Right cardiac atrium (tissue), 5 donors: ENCODE measurements around the gene PDK1. TPM values are rescaled to one million over a fixed set of nuclear protein-coding genes. Genes with fewer than 3 reads are reported as not detected.
"Not testable (repeated sequence)": the region's sequence is repeated elsewhere in the genome, so short reads cannot be mapped to it uniquely, and the experiment has no call there.

Experiments
- ATAC-seq, 2 donors: fragments of 200-7000 bp; cut with Tn5 transposase; one replicate each; pipeline versions ENCODE4 v1.8.0 to v1.9.1; 2020; ENCODE audit warnings: moderate library complexity in 2 of 2, mild to moderate bottlenecking in 1 of 2
- DNase-seq, 3 donors: peaks; one replicate each; pipeline ENCODE4 v3.0.0-alpha.2; 2020
- H3K27ac ChIP-seq: one replicate; pipeline ENCODE4 v1.5.1; 2013; ENCODE audit warnings: mild to moderate bottlenecking, low read length, control low read depth, moderate library complexity
- H3K27me3 ChIP-seq: one replicate; pipeline ENCODE4 v1.6.1; 2013; ENCODE audit not compliant: control insufficient read depth, insufficient read depth
- H3K4me1 ChIP-seq: one replicate; pipeline ENCODE4 v1.6.1; 2013; ENCODE audit warnings: low read length; ENCODE audit not compliant: control insufficient read depth, insufficient read depth
- H3K4me3 ChIP-seq: one replicate; pipeline ENCODE4 v1.5.1; 2013; ENCODE audit warnings: low read length, control low read depth
- H3K9me3 ChIP-seq: one replicate; pipeline ENCODE4 v1.6.1; 2013; ENCODE audit warnings: low read length; ENCODE audit not compliant: control insufficient read depth
- WGBS: extraction: QIAGEN DNeasy Blood & Tissue Kit; methylation state at CpG from one replicate; pipeline ENCODE4 v1.1.7; 2013; 5-methylcytosine and 5-hydroxymethylcytosine counted together
- intact Hi-C, 4 donors: fragments of 100-400 bp; cut with DNase I; formaldehyde crosslinking; loops; one replicate each; pipeline versions ENCODE4 v1.11.0 to v1.14.0; 2022 to 2023
- polyA plus RNA-seq: library from polyadenylated mRNA; stranded (reverse); fragments of 200-250 nt; gene quantifications from one replicate; pipeline ENCODE4 v1.2.3, GENCODE V29; 2013
- total RNA-seq, 4 donors: library from RNA; stranded (reverse); fragmentation: NEBNext Ultra II Directional; extraction: Animal tissue kit (Norgen Biotek cat#: 25700); gene quantifications; one replicate each; pipeline ENCODE4 v1.2.1, GENCODE V29; 2021
- donor health status: healthy with polysubstance abuse.
- donor health status: DM: no; HTN: yes; CAD: no.
- donor health status: DM: no; HTN: no; CAD: no.
- donor health status: DM: no; HTN: yes; CAD: no; lungs with severe emphysema.
- donor health status: DM: yes; HTN: yes; CAD: no.

Gene PDK1
- total and polyA plus RNA-seq, 5 donors = 10.6 to 43.4 (median 38.0) TPM

- no peak for ATAC-seq
- Histone ChIP-seq H3K27me3 (no peaks in the 10 kb centered on the region), H3K9me3 (no peaks in the 10 kb centered on the region), H3K4me3 (no peak overlapping the region), H3K4me1 (no peaks in the 10 kb centered on the region), H3K27ac (no peak overlapping the region)
- WGBS = 98% methylated on average over 1 of the region's 1 CpG
- no peak for DNase-seq
- intact Hi-C loops = no loop called here
Measured at GRCh38 chr2:172574965-172575364, 19.1 kb downstream of the PDK1 start.

- intact Hi-C loops = no loop called here
- Histone ChIP-seq H3K9me3 (no peaks in the 10 kb centered on the region), H3K4me3 (no peak overlapping the region), H3K27me3 (no peaks in the 10 kb centered on the region), H3K4me1 (no peaks in the 10 kb centered on the region), H3K27ac (no peak overlapping the region)
- WGBS = 99% methylated on average over 1 of the region's 1 CpG
- DNase-seq (no peak), ATAC-seq (no peak)
Measured at GRCh38 chr2:172578054-172578453, 22.2 kb downstream of the PDK1 start.

GRCh38 chr2:172578860-172579512 is 23.1 kb downstream of the PDK1 start:
- intact Hi-C loops = no loop called here
- no peaks in the 10 kb centered on the region for H3K9me3 ChIP-seq
- H3K27me3 ChIP-seq = no peaks in the 10 kb centered on the region
- no peak overlapping the region for H3K27ac ChIP-seq
- no peaks in the 10 kb centered on the region for H3K4me1 ChIP-seq
- no peak for DNase-seq
- ATAC-seq = no peak
- 91% methylated on average over 2 of the region's 2 CpGs for WGBS
- H3K4me3 ChIP-seq = no peak overlapping the region

GRCh38 chr2:172580544-172580943 is 24.7 kb downstream of the PDK1 start:
- intact Hi-C loops = no loop called here
- Histone ChIP-seq H3K9me3 (no peaks in the 10 kb centered on the region), H3K27me3 (no peaks in the 10 kb centered on the region), H3K4me1 (no peaks in the 10 kb centered on the region), H3K4me3 (no peak overlapping the region), H3K27ac (no peak overlapping the region)
- ATAC-seq = no peak
- no peak for DNase-seq

GRCh38 chr2:172582656-172583055 is 26.8 kb downstream of the PDK1 start:
- Histone ChIP-seq H3K9me3 (no peaks in the 10 kb centered on the region), H3K27me3 (no peaks in the 10 kb centered on the region), H3K4me1 (no peaks in the 10 kb centered on the region), H3K27ac (no peak overlapping the region), H3K4me3 (no peak overlapping the region)
- no peak for DNase-seq
- WGBS = 73% methylated on average over 1 of the region's 1 CpG
- ATAC-seq = no peak
- intact Hi-C loops = no loop called here

- intact Hi-C loops = no loop called here
- 74% methylated on average over 9 of the region's 9 CpGs for WGBS
Measured at GRCh38 chr2:172586245-172586891, 30.5 kb downstream of the PDK1 start.

GRCh38 chr2:172587231-172587630 is 31.3 kb downstream of the PDK1 start:
- 94% methylated on average over 9 of the region's 9 CpGs for WGBS
- intact Hi-C loops = not testable (repeated sequence)

More at GRCh38 chr2:172586245-172586891, 30.5 kb downstream of the PDK1 start:
- no peak overlapping the region for H3K4me3 ChIP-seq
- H3K27ac ChIP-seq = no peak overlapping the region
- DNase-seq = no peak
- no peaks in the 10 kb centered on the region for H3K27me3 ChIP-seq
- H3K9me3 ChIP-seq = no peaks in the 10 kb centered on the region
- H3K4me1 ChIP-seq = peaks cover 2% of the 10 kb centered on the region
- no peak for ATAC-seq

GRCh38 chr2:172588931-172589330 is 33.0 kb downstream of the PDK1 start:
- WGBS = 86% methylated on average over 4 of the region's 4 CpGs
- peaks cover 2% of the 10 kb centered on the region for H3K4me1 ChIP-seq
- no peak for ATAC-seq
- no peak overlapping the region for H3K27ac ChIP-seq
- DNase-seq = no peak
- intact Hi-C loops = no loop called here
- no peaks in the 10 kb centered on the region for H3K9me3 ChIP-seq
- H3K27me3 ChIP-seq = no peaks in the 10 kb centered on the region
- no peak overlapping the region for H3K4me3 ChIP-seq

More at GRCh38 chr2:172587231-172587630, 31.3 kb downstream of the PDK1 start:
- not testable (repeated sequence) for H3K4me3 ChIP-seq, H3K27me3 ChIP-seq, ATAC-seq, H3K4me1 ChIP-seq, DNase-seq, H3K27ac ChIP-seq, H3K9me3 ChIP-seq

- not testable (repeated sequence) for H3K4me1 ChIP-seq, ATAC-seq, H3K4me3 ChIP-seq, H3K27ac ChIP-seq, H3K27me3 ChIP-seq, H3K9me3 ChIP-seq, DNase-seq
- WGBS = 86% methylated on average over 4 of the region's 4 CpGs
- intact Hi-C loops = loop anchor here in 1 of 4 donors (10.0 kb wide), 2 partner anchors 83 to 123 kb away; no protein-coding TSS in a partner anchor
Measured at GRCh38 chr2:172591386-172591785, 35.5 kb downstream of the PDK1 start.

- intact Hi-C loops = loop anchor here in 1 of 4 donors (10.0 kb wide), 2 partner anchors 83 to 123 kb away; no protein-coding TSS in a partner anchor
- ATAC-seq = not testable (repeated sequence)
Measured at GRCh38 chr2:172592190-172592589, 36.3 kb downstream of the PDK1 start.

GRCh38 chr2:172596776-172597175 is 40.9 kb downstream of the PDK1 start:
- Histone ChIP-seq H3K27me3 (no peaks in the 10 kb centered on the region), H3K27ac (no peak overlapping the region), H3K9me3 (no peaks in the 10 kb centered on the region), H3K4me1 (no peaks in the 10 kb centered on the region), H3K4me3 (no peak overlapping the region)
- intact Hi-C loops = loop anchor here in 2 of 4 donors (5.0 to 10.0 kb wide), 3 partner anchors 78 to 118 kb away; no protein-coding TSS in a partner anchor
- ATAC-seq (no peak), DNase-seq (no peak)
- WGBS = 84% methylated on average over 5 of the region's 5 CpGs

More at GRCh38 chr2:172592190-172592589, 36.3 kb downstream of the PDK1 start:
- not testable (repeated sequence) for H3K27me3 ChIP-seq, H3K27ac ChIP-seq, H3K4me1 ChIP-seq, H3K9me3 ChIP-seq, H3K4me3 ChIP-seq, DNase-seq
